Large intestine (tissue), 3 donors: ENCODE results near the gene DUSP18. TPM values are rescaled to one million over a fixed set of nuclear protein-coding genes. Genes with fewer than 3 reads are reported as not detected.
A peak's percentile ranks its signal among the peaks of the same experiment; 100 is the strongest.
"Not testable (repeated sequence)": the region's sequence is repeated elsewhere in the genome, so short reads cannot be mapped to it uniquely, and the experiment has no call there.

ENCODE experiments used
- DNase-seq, 2 donors: peaks; one replicate each; pipeline versions ENCODE4 v3.0.0 to v3.0.0-alpha.2; 2013
- H3K27ac ChIP-seq: one replicate; pipeline ENCODE4 v1.5.1; 2013; ENCODE audit warnings: low read length
- H3K27me3 ChIP-seq: 2 replicates; pipeline ENCODE4 v1.6.1; 2013; ENCODE audit warnings: low read length; ENCODE audit not compliant: control insufficient read depth, insufficient read depth
- H3K36me3 ChIP-seq: 2 replicates; pipeline ENCODE4 v1.6.1; 2013; ENCODE audit warnings: low read length; ENCODE audit not compliant: control insufficient read depth, insufficient read depth
- H3K4me1 ChIP-seq: one replicate; pipeline ENCODE4 v1.6.1; 2013; ENCODE audit warnings: low read length; ENCODE audit not compliant: control insufficient read depth, insufficient read depth
- H3K4me3 ChIP-seq: one replicate; pipeline ENCODE4 v1.5.1; 2013; ENCODE audit warnings: low read length
- H3K9me3 ChIP-seq: one replicate; pipeline ENCODE4 v1.6.1; 2013; ENCODE audit warnings: mild to moderate bottlenecking, low read depth, low read length, moderate library complexity; ENCODE audit not compliant: control insufficient read depth
- WGBS: methylation state at CpG from one replicate; pipeline ENCODE4 v1.1.5; 2013; ENCODE audit warnings: low lambda C conversion rate; ENCODE audit not compliant: insufficient coverage; 5-methylcytosine and 5-hydroxymethylcytosine counted together
- polyA plus RNA-seq: library from polyadenylated mRNA; unstranded; fragments of 120-200 nt; gene quantifications from one replicate; pipeline ENCODE4 v1.2.1, GENCODE V29; 2013

DUSP18 gene
- polyA plus RNA-seq, 1 donor: 11.3 TPM

GRCh38 chr22:30640839-30641430 lies 26.7 kb downstream of the DUSP18 start:
- Histone ChIP-seq H3K36me3 (no peaks in the 10 kb centered on the region), H3K27ac (no peak overlapping the region), H3K4me3 (no peak overlapping the region), H3K27me3 (no peaks in the 10 kb centered on the region), H3K4me1 (peaks cover 12% of the 10 kb centered on the region), H3K9me3 (no peaks in the 10 kb centered on the region)
- DNase-seq: no peak
- WGBS: no CpG with 5 or more reads among the region's 4 CpGs

- no peak for DNase-seq
- Histone ChIP-seq H3K4me1 (peaks cover 13% of the 10 kb centered on the region), H3K27ac (no peak overlapping the region), H3K27me3 (no peaks in the 10 kb centered on the region), H3K4me3 (no peak overlapping the region), H3K9me3 (no peaks in the 10 kb centered on the region), H3K36me3 (no peaks in the 10 kb centered on the region)
- no CpG with 5 or more reads among the region's 4 CpGs for WGBS
Observed at GRCh38 chr22:30640361-30640760, 27.3 kb downstream of the DUSP18 start.

- no peak overlapping the region for H3K4me3 ChIP-seq
- no peak for DNase-seq
- no CpG with 5 or more reads among the region's 1 CpG for WGBS
- peaks cover 13% of the 10 kb centered on the region for H3K4me1 ChIP-seq
- H3K9me3 ChIP-seq: no peaks in the 10 kb centered on the region
- H3K27ac ChIP-seq: no peak overlapping the region
- H3K27me3 ChIP-seq: no peaks in the 10 kb centered on the region
- no peaks in the 10 kb centered on the region for H3K36me3 ChIP-seq
Observed at GRCh38 chr22:30637701-30638114, 30.0 kb downstream of the DUSP18 start.

- Histone ChIP-seq H3K9me3 (peaks cover 3% of the 10 kb centered on the region), H3K4me1 (peaks cover 13% of the 10 kb centered on the region), H3K36me3 (no peaks in the 10 kb centered on the region), H3K4me3 (peak overlapping the region; percentile 41), H3K27me3 (no peaks in the 10 kb centered on the region), H3K27ac (no peak overlapping the region)
- DNase-seq: peak in 1 of 2 donors; percentile 23
- no CpG with 5 or more reads among the region's 45 CpGs for WGBS
Observed at GRCh38 chr22:30636226-30637077, 31.2 kb downstream of the DUSP18 start.

- Histone ChIP-seq H3K27me3 (no peaks in the 10 kb centered on the region), H3K9me3 (peaks cover 3% of the 10 kb centered on the region), H3K4me3 (peak within 1 kb of the TSS; percentile 41), H3K36me3 (no peaks in the 10 kb centered on the region), H3K27ac (peak within 1 kb of the TSS; percentile 57), H3K4me1 (peaks cover 13% of the 10 kb centered on the region)
- peak; percentile 72 to 77 for DNase-seq
- no CpG with 5 or more reads among the region's 75 CpGs for WGBS
Observed at GRCh38 chr22:30635273-30636225, 32.1 kb downstream of the DUSP18 start, which contains the start of gene SLC35E4. SLC35E4 (plus strand) TSS chr22:30635781; CDS start chr22:30636451, 670 bp downstream.

- H3K4me3 ChIP-seq: peak overlapping the region; percentile 7
- DNase-seq: peak; percentile 80 to 85
- no peaks in the 10 kb centered on the region for H3K36me3 ChIP-seq
- H3K9me3 ChIP-seq: peaks cover 3% of the 10 kb centered on the region
- H3K27me3 ChIP-seq: no peaks in the 10 kb centered on the region
- H3K27ac ChIP-seq: peak overlapping the region; percentile 57
- H3K4me1 ChIP-seq: peaks cover 13% of the 10 kb centered on the region
- 0% methylated on average over 2 of the region's 29 CpGs for WGBS
Observed at GRCh38 chr22:30634471-30635233, 33.0 kb downstream of the DUSP18 start.

GRCh38 chr22:30631469-30631868 lies 36.2 kb downstream of the DUSP18 start:
- not testable (repeated sequence) for H3K9me3 ChIP-seq, H3K36me3 ChIP-seq
- WGBS: no CpG with 5 or more reads among the region's 31 CpGs

GRCh38 chr22:30628491-30628890 lies 39.2 kb downstream of the DUSP18 start:
- Histone ChIP-seq H3K4me1 (peaks cover 8% of the 10 kb centered on the region), H3K9me3 (peaks cover 3% of the 10 kb centered on the region), H3K36me3 (peaks cover 5% of the 10 kb centered on the region), H3K27me3 (no peaks in the 10 kb centered on the region), H3K27ac (no peak overlapping the region), H3K4me3 (no peak overlapping the region)
- no CpG with 5 or more reads among the region's 4 CpGs for WGBS
- DNase-seq: peak in 1 of 2 donors; percentile 77

More at GRCh38 chr22:30631469-30631868, 36.2 kb downstream of the DUSP18 start:
- DNase-seq, H3K4me3 ChIP-seq, H3K27ac ChIP-seq, H3K27me3 ChIP-seq: not testable (repeated sequence)
- H3K4me1 ChIP-seq: peaks cover 14% of the 10 kb centered on the region

- H3K36me3 ChIP-seq: peaks cover 5% of the 10 kb centered on the region
- H3K4me3 ChIP-seq: no peak overlapping the region
- no peaks in the 10 kb centered on the region for H3K27me3 ChIP-seq
- DNase-seq: no peak
- peaks cover 3% of the 10 kb centered on the region for H3K9me3 ChIP-seq
- H3K27ac ChIP-seq: no peak overlapping the region
- peaks cover 8% of the 10 kb centered on the region for H3K4me1 ChIP-seq
- WGBS: no CpG with 5 or more reads among the region's 5 CpGs
Observed at GRCh38 chr22:30627471-30627870, 40.2 kb downstream of the DUSP18 start.
